ENCODE results near the gene SLC46A2.

- TF ChIP-seq CTCF (IDR thresholded peaks at IDR 0.05) = no peak
- no peak for TF ChIP-seq POLR2AphosphoS5 (IDR thresholded peaks at IDR 0.05; ENCODE audit: insufficient read depth in 1 of 2, low read depth in 1 of 2)
- no peak for TF ChIP-seq POLR2A (IDR thresholded peaks at IDR 0.05)
Observed at GRCh38 chr9:112864403-112864802, 26.3 kb downstream of the SLC46A2 start.
